DMS53 (cell line): ENCODE data around the gene FAM47B.

Source experiments
- DNase-seq: peaks from one replicate; lab custom pipeline; 2025; lab: John Stamatoyannopoulos, UW

The FAM47B gene

DNA sequence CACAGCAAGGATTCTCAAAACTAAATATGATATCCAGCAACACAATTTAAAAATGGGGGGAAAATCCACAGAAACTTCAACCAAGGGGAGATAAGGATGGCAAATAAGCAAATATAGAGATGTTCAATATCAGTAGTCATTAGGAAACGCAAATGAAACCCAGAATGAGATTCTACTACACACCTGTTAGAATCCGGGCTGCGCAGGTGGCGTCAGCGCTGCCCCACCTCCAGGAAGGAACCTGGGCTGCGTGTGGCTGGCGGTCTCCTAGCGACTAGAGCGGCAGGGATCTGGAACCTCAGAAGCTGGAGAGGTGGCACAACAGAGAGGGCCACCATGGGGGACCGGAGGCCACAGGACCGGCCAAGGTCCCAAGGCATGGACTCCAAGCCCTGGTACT, at the start of gene FAM47B:
TSS of gene FAM47B (plus strand) at position 301 of the 400 bp plus-strand sequence. CDS start at position 337, 36 bp downstream.
- DNase-seq, result no peak

DNA sequence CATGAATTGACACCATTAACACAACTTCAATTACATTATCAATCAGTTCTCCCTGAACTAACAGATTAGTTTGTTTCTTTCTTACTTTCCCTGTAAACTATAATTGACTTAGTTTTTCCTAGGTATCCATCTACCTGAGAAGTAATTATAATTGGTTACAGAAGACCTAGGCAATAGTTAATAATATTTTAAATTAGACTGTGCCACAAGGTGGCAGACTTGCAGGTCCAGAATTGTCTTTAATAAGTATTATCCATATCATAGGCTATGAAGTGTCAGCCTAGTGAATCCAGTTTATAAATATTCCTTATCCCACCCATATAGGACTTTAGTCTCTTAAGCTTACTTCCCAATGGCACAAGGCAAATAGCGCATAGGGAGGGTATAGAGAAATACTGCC, 48.9 kb upstream of the FAM47B start:
- peak; percentile 60 for DNase-seq

DNA sequence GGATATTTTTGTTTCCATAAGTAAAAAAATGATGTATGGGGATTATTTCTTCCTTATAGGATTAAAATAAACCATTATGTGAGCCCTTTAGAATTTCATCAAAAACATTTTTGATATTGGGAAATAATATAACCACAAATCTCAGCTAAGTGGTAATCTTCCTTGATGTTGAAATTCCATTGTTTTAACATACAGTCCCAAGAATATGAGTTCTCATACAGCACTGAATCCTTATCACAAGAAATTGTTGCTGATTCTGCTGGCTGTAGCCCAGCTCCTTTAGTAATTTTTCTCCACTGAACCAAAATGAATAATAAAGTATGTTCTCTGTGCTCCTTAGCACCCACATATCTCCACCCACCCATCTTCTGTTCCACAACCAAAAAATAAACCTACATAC, 41.9 kb upstream of the FAM47B start:
- no peak for DNase-seq

DNA sequence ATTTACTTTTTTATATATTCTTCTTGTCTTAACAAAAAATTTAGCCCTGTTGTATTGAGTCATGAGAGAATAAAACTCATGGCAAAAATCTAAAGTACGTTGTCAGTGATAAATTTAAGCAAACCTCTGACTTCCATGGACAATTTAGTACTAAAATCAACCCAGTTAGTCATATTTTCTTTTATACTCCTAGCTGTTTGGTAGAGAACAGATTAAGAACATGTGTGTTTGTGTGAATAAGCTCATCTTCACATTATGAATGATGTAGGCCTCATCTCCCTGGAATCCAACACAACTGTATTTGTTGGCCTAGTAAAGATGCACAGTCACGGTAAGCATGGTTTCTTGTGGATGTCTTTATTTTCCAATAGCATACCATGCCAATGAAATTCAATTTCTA, 40.8 kb upstream of the FAM47B start:
- DNase-seq, result no peak

DNA sequence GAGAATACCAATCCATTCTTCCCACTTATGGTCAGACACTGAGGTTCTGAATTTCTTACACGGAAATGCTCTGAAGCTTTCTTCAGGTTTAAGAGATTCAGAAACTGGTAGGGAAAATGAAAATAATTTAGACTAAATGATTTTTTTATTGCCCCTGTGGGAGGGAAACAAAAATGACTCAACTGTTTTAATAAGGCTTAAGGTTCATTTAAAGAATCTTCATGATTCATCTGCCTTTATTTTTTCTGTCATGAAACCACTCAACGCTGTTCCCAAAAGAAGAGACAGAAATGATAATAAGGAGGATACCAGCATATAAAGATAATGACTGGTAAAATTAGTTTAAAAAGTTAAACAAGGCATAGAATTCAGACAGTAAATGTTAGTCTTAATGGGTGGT, 39.3 kb upstream of the FAM47B start:
- DNase-seq, result no peak

DNA sequence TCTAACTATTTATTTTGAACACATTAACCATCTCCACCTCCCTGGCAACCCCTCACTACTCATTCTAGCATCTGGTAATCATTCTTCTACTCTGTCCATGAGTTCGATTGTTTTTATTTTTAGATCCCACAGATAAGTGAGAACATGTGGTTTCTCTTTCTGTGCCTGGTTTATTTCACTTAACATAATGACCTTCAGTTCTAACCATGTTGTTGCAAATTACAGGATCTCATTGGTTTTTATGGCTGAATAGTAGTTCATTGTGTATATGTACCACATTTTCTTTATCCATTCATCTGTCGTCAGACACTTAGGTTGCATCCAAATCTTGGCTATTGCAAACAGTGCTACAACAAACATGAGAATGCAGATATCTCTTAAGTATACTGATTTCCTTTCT, 33.4 kb upstream of the FAM47B start:
- DNase-seq, result no peak

DNA sequence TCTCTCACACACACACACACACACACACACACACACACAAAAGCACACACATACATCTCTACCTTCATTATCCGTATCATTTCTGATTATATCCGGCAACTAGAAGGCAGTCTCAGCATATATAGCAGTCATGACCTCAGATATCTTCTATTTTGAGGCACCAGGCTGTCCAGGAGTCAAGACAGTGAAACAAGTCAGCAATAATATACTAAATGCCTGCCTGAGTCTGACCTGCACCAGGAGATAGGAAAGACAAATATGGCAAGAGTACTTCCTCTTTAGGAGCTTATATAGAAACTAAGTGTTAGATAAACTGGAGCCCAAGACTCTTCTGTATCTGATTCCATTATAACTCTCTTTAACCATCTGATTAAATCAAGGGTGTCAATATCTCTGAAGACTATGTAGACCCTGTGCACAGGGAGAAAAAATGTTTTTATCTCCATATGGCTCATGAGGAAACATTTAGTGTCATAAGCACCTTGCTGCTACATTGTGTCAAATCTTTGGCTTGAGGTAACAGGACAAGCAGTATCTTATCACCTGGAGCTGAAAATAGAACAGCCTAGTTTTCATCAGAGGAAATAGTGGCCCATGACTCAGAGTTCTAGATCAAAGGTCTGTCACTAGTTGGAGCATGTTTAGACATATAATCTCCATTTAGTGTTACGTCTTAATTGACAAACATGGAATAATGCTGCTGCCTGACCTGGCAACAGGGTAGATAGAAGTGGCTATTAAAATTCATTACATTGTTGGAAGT, 27.0 kb upstream of the FAM47B start:
- DNase-seq, result peak; percentile 72

DNA sequence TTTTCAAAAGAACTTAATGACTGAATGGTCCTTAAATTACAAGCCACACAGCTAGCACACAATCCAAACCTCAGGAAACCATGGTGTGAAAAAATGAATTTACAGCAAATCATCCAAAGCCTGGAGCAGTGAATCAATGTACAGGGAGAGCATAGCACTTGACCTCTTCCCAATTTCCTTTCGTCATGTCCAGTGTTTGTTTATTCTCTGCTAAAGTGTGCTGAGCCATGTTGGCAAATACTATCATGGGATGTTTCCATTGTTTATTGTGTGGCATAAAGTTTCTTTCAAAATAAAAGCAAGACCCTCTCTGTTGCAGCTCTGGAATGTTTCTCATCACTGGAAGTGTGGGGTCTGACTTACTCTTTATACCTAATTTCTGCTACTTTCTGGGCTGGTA, 25.4 kb upstream of the FAM47B start:
- peak; percentile 48 for DNase-seq

DNA sequence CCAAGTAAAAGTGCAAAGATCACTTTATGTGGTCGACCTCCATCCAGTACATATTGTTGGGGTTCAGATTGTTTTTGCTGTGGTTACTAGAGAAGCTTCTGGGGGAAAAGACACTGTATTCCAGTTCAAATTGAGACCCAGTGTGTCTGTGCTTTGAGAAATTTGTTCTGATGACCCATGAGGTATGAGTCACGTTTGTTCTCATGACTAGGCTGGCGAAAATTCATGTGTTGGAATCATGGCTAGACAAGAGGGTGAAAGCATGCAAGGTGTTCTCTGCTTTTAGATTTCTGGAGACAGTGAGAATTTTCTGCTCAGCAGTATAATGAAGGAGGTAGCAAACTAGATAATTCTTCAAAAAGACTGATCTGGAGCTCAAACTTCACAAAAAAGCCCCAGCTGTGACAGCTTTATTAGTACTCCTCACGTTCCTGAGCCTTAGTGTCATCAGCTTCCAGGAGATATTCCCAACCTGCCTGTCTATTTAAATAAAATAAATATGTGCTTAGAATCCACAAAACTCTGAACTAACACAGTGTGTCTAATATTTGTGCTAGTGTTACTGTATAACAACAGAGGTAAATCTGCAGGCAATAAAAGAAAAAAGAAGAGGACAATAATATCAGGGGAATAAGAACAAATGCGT, 24.4 kb upstream of the FAM47B start:
- DNase-seq, result peak; percentile 68

DNA sequence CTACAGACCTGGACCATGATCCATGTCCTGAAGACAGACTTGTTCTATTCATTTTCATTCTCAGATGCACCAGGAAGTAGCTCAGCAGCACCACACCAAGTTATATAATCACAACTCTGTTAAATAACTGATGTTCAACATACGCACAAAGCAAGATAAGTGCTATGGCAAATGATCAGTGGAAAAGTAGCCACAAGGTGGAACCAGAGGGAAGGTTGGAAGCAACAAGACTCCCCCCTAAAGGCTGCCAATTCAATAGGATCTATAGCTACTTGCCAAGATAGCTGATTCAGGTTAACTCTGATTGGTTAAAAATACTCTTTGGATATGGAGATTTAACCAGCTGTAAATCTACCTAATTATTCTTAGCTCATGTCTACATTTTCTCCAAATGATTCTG, 23.7 kb upstream of the FAM47B start:
- DNase-seq, result peak; percentile 84

DNA sequence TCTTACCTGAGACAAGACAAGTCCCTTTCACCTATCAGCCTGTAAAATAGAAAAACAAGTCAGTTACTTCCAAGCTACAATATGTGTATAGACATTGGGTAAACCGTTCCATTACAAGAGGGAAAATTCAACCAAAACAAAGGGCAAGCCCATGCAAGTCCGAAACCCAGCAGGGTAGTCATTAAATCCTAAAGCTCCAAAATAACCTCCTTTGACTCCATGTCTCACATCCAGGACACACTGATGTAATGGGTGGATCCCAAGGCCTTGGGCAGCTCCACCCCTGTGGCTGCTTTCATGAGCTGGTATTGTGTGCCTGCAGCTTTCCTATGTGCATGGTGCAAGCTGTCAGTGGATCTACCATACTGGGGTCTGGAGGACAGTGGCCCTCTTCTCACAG, 14.7 kb upstream of the FAM47B start:
- no peak for DNase-seq

DNA sequence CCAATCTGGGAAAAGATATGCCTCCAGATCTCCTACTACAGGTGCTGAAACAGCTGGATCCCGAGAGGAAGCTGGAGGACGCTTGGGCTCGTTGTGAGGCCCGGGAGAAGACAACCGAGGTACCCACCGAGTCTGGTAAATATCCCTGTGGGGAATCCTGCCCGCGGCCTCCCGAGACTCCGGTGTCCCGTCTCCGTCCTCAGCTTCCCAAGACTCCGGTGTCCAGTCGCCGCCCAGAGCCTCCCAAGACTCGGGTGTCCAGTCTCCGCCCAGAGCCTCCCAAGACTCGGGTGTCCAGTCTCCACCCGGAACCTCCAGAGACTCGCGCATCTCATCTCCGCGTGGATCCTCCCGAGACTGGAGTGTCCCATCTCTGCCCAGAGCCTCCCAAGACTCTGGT, 639 bp downstream of the FAM47B start:
- DNase-seq, result no peak

DNA sequence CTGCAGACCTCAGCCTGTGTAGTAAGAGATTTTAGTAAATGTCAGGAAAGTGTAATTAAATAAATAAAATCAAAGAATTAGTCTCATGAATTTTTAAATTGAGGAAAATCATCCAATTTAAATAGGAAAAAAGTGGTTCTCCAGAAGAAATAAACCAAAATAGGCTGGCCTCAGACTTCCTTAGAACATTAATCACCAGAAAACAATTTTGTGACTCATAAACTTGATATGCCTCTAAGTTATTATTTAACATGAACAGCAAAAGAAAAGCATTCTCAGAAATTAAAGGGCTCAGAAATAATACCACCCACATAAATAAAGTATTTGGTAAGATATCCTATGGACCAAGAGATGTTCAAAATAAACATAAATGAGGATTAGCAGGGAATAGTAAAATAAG, 14.3 kb downstream of the FAM47B start:
- no peak for DNase-seq

DNA sequence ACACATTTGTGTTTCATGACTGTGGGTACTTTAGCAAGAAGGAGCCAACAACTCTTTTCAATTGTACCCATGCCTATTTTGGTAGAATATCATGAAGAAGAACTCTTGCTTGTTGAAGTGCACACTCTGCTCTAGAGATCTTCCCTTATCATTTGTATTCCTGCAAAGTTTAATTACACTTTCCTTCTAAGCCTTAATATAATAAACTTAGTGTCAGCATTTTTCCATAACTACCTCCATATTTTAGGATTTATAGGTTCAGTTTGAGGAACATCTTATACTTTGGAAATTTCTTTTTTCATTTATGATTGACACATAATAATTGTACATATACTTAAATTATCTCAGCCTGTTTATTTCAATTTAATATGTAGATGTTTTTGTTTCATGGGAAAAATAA, 19.1 kb downstream of the FAM47B start:
- DNase-seq, result no peak

DNA sequence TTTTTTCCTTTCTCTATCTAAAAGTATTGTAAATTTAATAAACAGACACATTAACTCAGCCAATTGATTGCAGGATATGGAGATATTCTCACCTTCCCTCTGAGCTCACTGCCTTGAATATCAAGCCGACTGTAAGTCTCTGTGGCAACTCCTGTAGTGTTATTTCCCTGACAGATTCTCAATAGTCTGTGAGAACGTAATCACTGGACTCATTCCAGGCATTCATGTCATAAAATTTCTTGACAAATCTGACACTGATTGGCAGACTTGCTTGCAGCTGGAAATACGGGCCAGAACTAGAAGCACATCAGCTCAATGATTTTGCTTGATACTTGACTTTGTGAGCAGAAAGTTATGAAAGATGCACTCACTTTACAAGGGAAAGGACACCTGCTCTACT, 29.6 kb downstream of the FAM47B start:
- no peak for DNase-seq

DNA sequence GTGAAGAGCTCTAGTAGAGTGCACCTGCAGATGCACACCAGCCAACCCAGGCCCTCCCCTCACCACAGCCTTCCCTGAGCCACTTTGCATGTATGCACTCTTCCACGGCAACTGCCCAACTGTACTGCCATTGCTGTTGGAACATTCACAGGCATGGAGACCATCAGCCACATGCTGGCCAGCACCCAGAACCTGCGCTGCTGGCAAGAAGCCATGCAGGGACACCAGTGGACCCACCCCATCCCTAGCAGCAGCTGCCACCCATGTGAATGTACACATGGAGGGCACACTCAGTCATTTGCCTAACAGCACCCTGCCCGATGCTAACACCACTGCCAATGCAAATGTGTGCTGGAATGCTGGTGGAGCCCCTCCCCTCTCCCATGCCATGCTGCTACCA, 35.6 kb downstream of the FAM47B start:
- no peak for DNase-seq

DNA sequence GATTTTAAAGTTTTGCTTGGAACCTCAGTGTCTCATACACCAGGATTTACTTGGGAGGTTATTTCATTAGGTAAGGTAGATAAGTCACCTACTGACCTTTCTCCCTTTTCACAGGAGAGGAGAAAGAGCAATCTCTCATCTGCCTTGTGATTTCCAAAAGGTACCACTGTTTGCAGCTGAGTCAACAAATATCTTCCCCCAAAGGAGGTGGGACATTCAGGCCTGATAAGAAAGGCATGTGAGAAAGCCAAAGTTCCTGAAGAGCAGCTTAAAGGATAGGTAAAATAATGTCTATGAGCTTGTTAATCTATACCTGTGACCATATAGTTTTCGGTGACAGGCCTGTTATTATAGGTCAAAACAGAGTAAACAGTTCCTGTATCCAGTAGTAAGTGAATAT, 45.0 kb downstream of the FAM47B start:
- no peak for DNase-seq
